ENCODE data around the gene CARS1.

CARS1 gene

GRCh38 chr11:3050386-3051195 is 6.6 kb downstream of the CARS1 start:
- Histone ChIP-seq H3K4me1 (ENCODE audit: control insufficient read depth in 5 of 5, insufficient read depth in 5 of 5, low read length in 5 of 5) (peaks cover 22 to 83% (median 51%) of the 10 kb centered on the region in 5 donors), H3K27ac (ENCODE audit: low read depth, low read length) (peak overlapping the region; percentile 77), H3K36me3 (ENCODE audit: control insufficient read depth in 5 of 5, insufficient read depth in 5 of 5, low read length in 5 of 5) (peaks cover 0 to 30% (median 24%) of the 10 kb centered on the region in 5 donors), H3K9me3 (ENCODE audit: control insufficient read depth in 5 of 5, low read length in 5 of 5) (no peaks in the 10 kb centered on the region), H3K4me3 (ENCODE audit: low read depth in 1 of 5, low read length in 5 of 5) (peak overlapping the region in 3 of 5 donors; percentile 11 to 19 (median 14)), H3K27me3 (ENCODE audit: control insufficient read depth in 5 of 5, insufficient read depth in 4 of 5, low read length in 5 of 5) (no peaks in the 10 kb centered on the region), H3K9ac (ENCODE audit: low read length in 5 of 5) (peak overlapping the region in 3 of 5 donors; percentile 19 to 45 (median 30))

GRCh38 chr11:3049430-3050243 is 7.6 kb downstream of the CARS1 start:
- Histone ChIP-seq H3K27ac (ENCODE audit: low read depth, low read length) (peak overlapping the region; percentile 97), H3K4me3 (ENCODE audit: low read depth in 1 of 5, low read length in 5 of 5) (peak overlapping the region in 3 of 5 donors; percentile 11 to 19 (median 14)), H3K9ac (ENCODE audit: low read length in 5 of 5) (peak overlapping the region in 4 of 5 donors; percentile 45 to 71 (median 64)), H3K4me1 (ENCODE audit: control insufficient read depth in 5 of 5, insufficient read depth in 5 of 5, low read length in 5 of 5) (peaks cover 22 to 85% (median 48%) of the 10 kb centered on the region in 5 donors), H3K9me3 (ENCODE audit: control insufficient read depth in 5 of 5, low read length in 5 of 5) (no peaks in the 10 kb centered on the region), H3K27me3 (ENCODE audit: control insufficient read depth in 5 of 5, insufficient read depth in 4 of 5, low read length in 5 of 5) (no peaks in the 10 kb centered on the region), H3K36me3 (ENCODE audit: control insufficient read depth in 5 of 5, insufficient read depth in 5 of 5, low read length in 5 of 5) (peaks cover 0 to 37% (median 31%) of the 10 kb centered on the region in 5 donors)

- Histone ChIP-seq H3K4me1 (ENCODE audit: control insufficient read depth in 5 of 5, insufficient read depth in 5 of 5, low read length in 5 of 5) (peaks cover 21 to 88% (median 62%) of the 10 kb centered on the region in 5 donors), H3K4me3 (ENCODE audit: low read depth in 1 of 5, low read length in 5 of 5) (no peak overlapping the region)
Observed at GRCh38 chr11:3047637-3048036, 9.6 kb downstream of the CARS1 start.

GRCh38 chr11:3046641-3047040 is 10.6 kb downstream of the CARS1 start:
- Histone ChIP-seq H3K9ac (ENCODE audit: low read length in 5 of 5) (no peak overlapping the region), H3K27ac (ENCODE audit: low read depth, low read length) (no peak overlapping the region), H3K27me3 (ENCODE audit: control insufficient read depth in 5 of 5, insufficient read depth in 4 of 5, low read length in 5 of 5) (no peaks in the 10 kb centered on the region), H3K9me3 (ENCODE audit: control insufficient read depth in 5 of 5, low read length in 5 of 5) (no peaks in the 10 kb centered on the region), H3K4me3 (ENCODE audit: low read depth in 1 of 5, low read length in 5 of 5) (no peak overlapping the region), H3K4me1 (ENCODE audit: control insufficient read depth in 5 of 5, insufficient read depth in 5 of 5, low read length in 5 of 5) (peaks cover 17 to 88% (median 58%) of the 10 kb centered on the region in 5 donors), H3K36me3 (ENCODE audit: control insufficient read depth in 5 of 5, insufficient read depth in 5 of 5, low read length in 5 of 5) (peaks cover 0 to 36% (median 27%) of the 10 kb centered on the region in 5 donors)

More at GRCh38 chr11:3047637-3048036, 9.6 kb downstream of the CARS1 start:
- Histone ChIP-seq H3K9ac (ENCODE audit: low read length in 5 of 5) (peak overlapping the region in 1 of 5 donors; percentile 14), H3K9me3 (ENCODE audit: control insufficient read depth in 5 of 5, low read length in 5 of 5) (no peaks in the 10 kb centered on the region), H3K27ac (ENCODE audit: low read depth, low read length) (no peak overlapping the region), H3K27me3 (ENCODE audit: control insufficient read depth in 5 of 5, insufficient read depth in 4 of 5, low read length in 5 of 5) (no peaks in the 10 kb centered on the region), H3K36me3 (ENCODE audit: control insufficient read depth in 5 of 5, insufficient read depth in 5 of 5, low read length in 5 of 5) (peaks cover 0 to 30% (median 24%) of the 10 kb centered on the region in 5 donors)

- no peaks in the 10 kb centered on the region for H3K27me3 ChIP-seq (ENCODE audit: control insufficient read depth in 5 of 5, insufficient read depth in 4 of 5, low read length in 5 of 5)
- H3K36me3 ChIP-seq (ENCODE audit: control insufficient read depth in 5 of 5, insufficient read depth in 5 of 5, low read length in 5 of 5) = peaks cover 0 to 40% (median 31%) of the 10 kb centered on the region in 5 donors
- H3K4me3 ChIP-seq (ENCODE audit: low read depth in 1 of 5, low read length in 5 of 5) = no peak overlapping the region
- H3K9me3 ChIP-seq (ENCODE audit: control insufficient read depth in 5 of 5, low read length in 5 of 5) = no peaks in the 10 kb centered on the region
- H3K9ac ChIP-seq (ENCODE audit: low read length in 5 of 5) = no peak overlapping the region
- H3K27ac ChIP-seq (ENCODE audit: low read depth, low read length) = no peak overlapping the region
- H3K4me1 ChIP-seq (ENCODE audit: control insufficient read depth in 5 of 5, insufficient read depth in 5 of 5, low read length in 5 of 5) = peaks cover 16 to 88% (median 57%) of the 10 kb centered on the region in 5 donors
Observed at GRCh38 chr11:3046190-3046589, 11.0 kb downstream of the CARS1 start.

GRCh38 chr11:3044915-3045314 is 12.3 kb downstream of the CARS1 start:
- H3K4me1 ChIP-seq (ENCODE audit: control insufficient read depth in 5 of 5, insufficient read depth in 5 of 5, low read length in 5 of 5) = peaks cover 12 to 76% (median 44%) of the 10 kb centered on the region in 5 donors
- H3K27ac ChIP-seq (ENCODE audit: low read depth, low read length) = no peak overlapping the region
- peaks cover 2 to 53% (median 42%) of the 10 kb centered on the region in 5 donors for H3K36me3 ChIP-seq (ENCODE audit: control insufficient read depth in 5 of 5, insufficient read depth in 5 of 5, low read length in 5 of 5)

GRCh38 chr11:3044004-3044403 is 13.2 kb downstream of the CARS1 start:
- H3K36me3 ChIP-seq (ENCODE audit: control insufficient read depth in 5 of 5, insufficient read depth in 5 of 5, low read length in 5 of 5) = peaks cover 6 to 62% (median 49%) of the 10 kb centered on the region in 5 donors
- H3K4me3 ChIP-seq (ENCODE audit: low read depth in 1 of 5, low read length in 5 of 5) = no peak overlapping the region
- no peaks in the 10 kb centered on the region for H3K27me3 ChIP-seq (ENCODE audit: control insufficient read depth in 5 of 5, insufficient read depth in 4 of 5, low read length in 5 of 5)
- no peaks in the 10 kb centered on the region for H3K9me3 ChIP-seq (ENCODE audit: control insufficient read depth in 5 of 5, low read length in 5 of 5)
- H3K9ac ChIP-seq (ENCODE audit: low read length in 5 of 5) = peak overlapping the region in 1 of 5 donors; percentile 57
- H3K27ac ChIP-seq (ENCODE audit: low read depth, low read length) = peak overlapping the region; percentile 93
- H3K4me1 ChIP-seq (ENCODE audit: control insufficient read depth in 5 of 5, insufficient read depth in 5 of 5, low read length in 5 of 5) = peaks cover 4 to 67% (median 36%) of the 10 kb centered on the region in 5 donors

More at GRCh38 chr11:3044915-3045314, 12.3 kb downstream of the CARS1 start:
- no peak overlapping the region for H3K4me3 ChIP-seq (ENCODE audit: low read depth in 1 of 5, low read length in 5 of 5)
- H3K27me3 ChIP-seq (ENCODE audit: control insufficient read depth in 5 of 5, insufficient read depth in 4 of 5, low read length in 5 of 5) = no peaks in the 10 kb centered on the region
- H3K9me3 ChIP-seq (ENCODE audit: control insufficient read depth in 5 of 5, low read length in 5 of 5) = no peaks in the 10 kb centered on the region
- no peak overlapping the region for H3K9ac ChIP-seq (ENCODE audit: low read length in 5 of 5)

GRCh38 chr11:3043315-3043871 is 13.8 kb downstream of the CARS1 start:
- H3K9ac ChIP-seq (ENCODE audit: low read length in 5 of 5) = peak overlapping the region; percentile 32 to 60 (median 44)
- peak overlapping the region in 1 of 5 donors; percentile 17 for H3K4me3 ChIP-seq (ENCODE audit: low read depth in 1 of 5, low read length in 5 of 5)
- H3K36me3 ChIP-seq (ENCODE audit: control insufficient read depth in 5 of 5, insufficient read depth in 5 of 5, low read length in 5 of 5) = peaks cover 6 to 68% (median 55%) of the 10 kb centered on the region in 5 donors
- peak overlapping the region; percentile 93 for H3K27ac ChIP-seq (ENCODE audit: low read depth, low read length)
- H3K9me3 ChIP-seq (ENCODE audit: control insufficient read depth in 5 of 5, low read length in 5 of 5) = no peaks in the 10 kb centered on the region
- no peaks in the 10 kb centered on the region for H3K27me3 ChIP-seq (ENCODE audit: control insufficient read depth in 5 of 5, insufficient read depth in 4 of 5, low read length in 5 of 5)
- peaks cover 4 to 60% (median 35%) of the 10 kb centered on the region in 5 donors for H3K4me1 ChIP-seq (ENCODE audit: control insufficient read depth in 5 of 5, insufficient read depth in 5 of 5, low read length in 5 of 5)

DNA sequence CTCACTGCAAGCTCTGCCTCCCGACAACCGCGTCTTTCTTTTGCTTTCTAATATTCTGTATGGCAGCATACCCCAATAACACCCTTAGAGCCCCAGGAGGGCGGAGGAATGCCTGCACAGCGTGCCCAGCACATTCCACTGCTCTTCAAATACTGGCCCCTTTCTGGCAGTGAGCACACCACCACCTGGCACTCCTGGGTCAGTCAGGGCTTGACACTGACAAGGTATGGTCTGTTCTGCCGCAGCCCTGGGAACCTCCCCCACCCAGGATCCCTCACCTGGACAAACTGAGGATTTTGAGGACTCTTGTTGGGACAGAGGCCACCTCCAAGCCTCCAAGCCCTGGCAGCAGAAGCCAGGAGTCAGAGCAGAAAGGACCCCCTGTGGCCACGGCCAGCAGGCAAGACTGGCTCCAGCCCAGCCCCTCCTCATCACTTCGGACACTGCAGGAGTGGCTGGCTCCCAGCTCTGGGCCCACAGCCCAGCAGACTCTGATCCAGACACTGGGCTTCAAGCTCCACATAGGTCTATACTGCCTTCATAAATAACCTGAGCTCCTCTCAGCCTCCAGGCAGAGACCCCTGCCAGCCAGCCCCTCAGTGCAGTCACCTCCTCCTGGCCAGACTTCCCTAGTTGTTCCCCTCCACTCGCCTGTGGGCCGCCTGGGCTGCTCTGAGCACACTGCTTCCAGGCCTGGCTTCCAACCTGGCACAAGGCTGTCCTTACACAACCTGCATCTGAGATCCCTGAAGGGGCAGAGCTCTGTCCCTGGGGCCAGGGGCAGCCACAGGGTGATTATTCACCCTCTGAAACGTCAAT is 14.5 kb downstream of the CARS1 start:
- peak overlapping the region in 2 of 5 donors; percentile 17 to 20 for H3K4me3 ChIP-seq (ENCODE audit: low read depth in 1 of 5, low read length in 5 of 5)
- peak overlapping the region; percentile 93 for H3K27ac ChIP-seq (ENCODE audit: low read depth, low read length)
- no peaks in the 10 kb centered on the region for H3K27me3 ChIP-seq (ENCODE audit: control insufficient read depth in 5 of 5, insufficient read depth in 4 of 5, low read length in 5 of 5)
- H3K9me3 ChIP-seq (ENCODE audit: control insufficient read depth in 5 of 5, low read length in 5 of 5) = no peaks in the 10 kb centered on the region
- H3K4me1 ChIP-seq (ENCODE audit: control insufficient read depth in 5 of 5, insufficient read depth in 5 of 5, low read length in 5 of 5) = peaks cover 6 to 60% (median 39%) of the 10 kb centered on the region in 5 donors
- H3K36me3 ChIP-seq (ENCODE audit: control insufficient read depth in 5 of 5, insufficient read depth in 5 of 5, low read length in 5 of 5) = peaks cover 6 to 73% (median 62%) of the 10 kb centered on the region in 5 donors
- H3K9ac ChIP-seq (ENCODE audit: low read length in 5 of 5) = peak overlapping the region; percentile 32 to 60 (median 44)

All from subcutaneous abdominal adipose tissue (tissue), 5 donors.